Measurements from ENCODE around the gene SLC38A8. TPM values are rescaled to one million over a fixed set of nuclear protein-coding genes. Genes with fewer than 3 reads are reported as not detected.
A peak's percentile ranks its signal among the peaks of the same experiment; 100 is the strongest.

Gene SLC38A8
- total RNA-seq, 2 donors from 2014 or later: not detected

GRCh38 chr16:84072014-84072413 is 29.4 kb upstream of the SLC38A8 start:
- TF ChIP-seq, protein P1, sequence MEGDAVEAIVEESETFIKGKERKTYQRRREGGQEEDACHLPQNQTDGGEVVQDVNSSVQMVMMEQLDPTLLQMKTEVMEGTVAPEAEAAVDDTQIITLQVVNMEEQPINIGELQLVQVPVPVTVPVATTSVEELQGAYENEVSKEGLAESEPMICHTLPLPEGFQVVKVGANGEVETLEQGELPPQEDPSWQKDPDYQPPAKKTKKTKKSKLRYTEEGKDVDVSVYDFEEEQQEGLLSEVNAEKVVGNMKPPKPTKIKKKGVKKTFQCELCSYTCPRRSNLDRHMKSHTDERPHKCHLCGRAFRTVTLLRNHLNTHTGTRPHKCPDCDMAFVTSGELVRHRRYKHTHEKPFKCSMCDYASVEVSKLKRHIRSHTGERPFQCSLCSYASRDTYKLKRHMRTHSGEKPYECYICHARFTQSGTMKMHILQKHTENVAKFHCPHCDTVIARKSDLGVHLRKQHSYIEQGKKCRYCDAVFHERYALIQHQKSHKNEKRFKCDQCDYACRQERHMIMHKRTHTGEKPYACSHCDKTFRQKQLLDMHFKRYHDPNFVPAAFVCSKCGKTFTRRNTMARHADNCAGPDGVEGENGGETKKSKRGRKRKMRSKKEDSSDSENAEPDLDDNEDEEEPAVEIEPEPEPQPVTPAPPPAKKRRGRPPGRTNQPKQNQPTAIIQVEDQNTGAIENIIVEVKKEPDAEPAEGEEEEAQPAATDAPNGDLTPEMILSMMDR (conservative IDR thresholded peaks at IDR 0.05): no peak
- no peak overlapping the region for H3K4me3 ChIP-seq (ENCODE audit: low read length)
- no peaks in the 10 kb centered on the region for H3K27me3 ChIP-seq (ENCODE audit: control insufficient read depth, insufficient read depth, low read length, poor library complexity, severe bottlenecking)
- no peaks in the 10 kb centered on the region for H3K27me3 Mint-ChIP-seq (ENCODE audit: insufficient read depth)
- peak overlapping the region; percentile 44 for H3K27ac Mint-ChIP-seq
- peaks cover 88% of the 10 kb centered on the region for H3K36me3 ChIP-seq (ENCODE audit: control insufficient read depth, insufficient read depth, low read length)
- no peaks in the 10 kb centered on the region for H3K9me3 ChIP-seq (ENCODE audit: control insufficient read depth, low read length)
- 96% methylated on average over 10 of the region's 10 CpGs for WGBS, 2 experiments (ENCODE audit: insufficient coverage in 1 of 2, insufficient read length in 1 of 2)
- no peak overlapping the region for H3K27ac ChIP-seq (ENCODE audit: low read depth, low read length)
- peaks cover 75% of the 10 kb centered on the region for H3K36me3 Mint-ChIP-seq (ENCODE audit: low read depth)
- no peaks in the 10 kb centered on the region for H3K4me1 Mint-ChIP-seq
- DNase-seq: no peak
- H3K4me3 Mint-ChIP-seq: no peak overlapping the region
- no peak overlapping the region for H3K9ac ChIP-seq (ENCODE audit: extremely low read depth, low read length, poor library complexity, severe bottlenecking)
- H3K4me1 ChIP-seq (ENCODE audit: control insufficient read depth, insufficient read depth, low read length): no peaks in the 10 kb centered on the region
- H3K9me3 Mint-ChIP-seq: no peaks in the 10 kb centered on the region

- DNase-seq: no peak
- Histone ChIP-seq H3K9me3 (ENCODE audit: control insufficient read depth, low read length) (no peaks in the 10 kb centered on the region), H3K9ac (ENCODE audit: extremely low read depth, low read length, poor library complexity, severe bottlenecking) (no peak overlapping the region), H3K27me3 (ENCODE audit: control insufficient read depth, insufficient read depth, low read length, poor library complexity, severe bottlenecking) (no peaks in the 10 kb centered on the region), H3K36me3 (ENCODE audit: control insufficient read depth, insufficient read depth, low read length) (peaks cover 86% of the 10 kb centered on the region), H3K4me3 (ENCODE audit: low read length) (no peak overlapping the region), H3K27ac (ENCODE audit: low read depth, low read length) (no peak overlapping the region), H3K4me1 (ENCODE audit: control insufficient read depth, insufficient read depth, low read length) (no peaks in the 10 kb centered on the region)
- TF ChIP-seq, protein P1 (conservative IDR thresholded peaks at IDR 0.05): no peak
- Mint-ChIP-seq H3K4me3 (no peak overlapping the region), H3K9me3 (no peaks in the 10 kb centered on the region), H3K27ac (no peak overlapping the region), H3K27me3 (ENCODE audit: insufficient read depth) (no peaks in the 10 kb centered on the region), H3K36me3 (ENCODE audit: low read depth) (peaks cover 70% of the 10 kb centered on the region), H3K4me1 (no peaks in the 10 kb centered on the region)
- WGBS, 2 experiments (ENCODE audit: insufficient coverage in 1 of 2, insufficient read length in 1 of 2): 88 to 100% methylated on average over 3 to 6 of the region's 8 CpGs
Observed at GRCh38 chr16:84071121-84071520, 28.5 kb upstream of the SLC38A8 start.

- Histone ChIP-seq H3K4me3 (ENCODE audit: low read length) (no peak overlapping the region), H3K27me3 (ENCODE audit: control insufficient read depth, insufficient read depth, low read length, poor library complexity, severe bottlenecking) (no peaks in the 10 kb centered on the region), H3K9me3 (ENCODE audit: control insufficient read depth, low read length) (no peaks in the 10 kb centered on the region), H3K27ac (ENCODE audit: low read depth, low read length) (no peak overlapping the region), H3K9ac (ENCODE audit: extremely low read depth, low read length, poor library complexity, severe bottlenecking) (no peak overlapping the region), H3K4me1 (ENCODE audit: control insufficient read depth, insufficient read depth, low read length) (no peaks in the 10 kb centered on the region), H3K36me3 (ENCODE audit: control insufficient read depth, insufficient read depth, low read length) (peaks cover 88% of the 10 kb centered on the region)
- TF ChIP-seq, protein P1 (conservative IDR thresholded peaks at IDR 0.05): no peak
- DNase-seq: no peak
- no peak overlapping the region for H3K27ac Mint-ChIP-seq
- no peaks in the 10 kb centered on the region for H3K4me1 Mint-ChIP-seq
- H3K4me3 Mint-ChIP-seq: no peak overlapping the region
- peaks cover 60% of the 10 kb centered on the region for H3K36me3 Mint-ChIP-seq (ENCODE audit: low read depth)
- H3K27me3 Mint-ChIP-seq (ENCODE audit: insufficient read depth): no peaks in the 10 kb centered on the region
- no peaks in the 10 kb centered on the region for H3K9me3 Mint-ChIP-seq
- 88 to 95% methylated on average over 2 to 6 of the region's 6 CpGs for WGBS, 2 experiments (ENCODE audit: insufficient coverage in 1 of 2, insufficient read length in 1 of 2)
Observed at GRCh38 chr16:84069540-84069939, 26.9 kb upstream of the SLC38A8 start.
